SK-MEL-5 (cell line): ENCODE data around the gene DPP10. TPM values are rescaled to one million over a fixed set of nuclear protein-coding genes. Genes with fewer than 3 reads are reported as not detected.

Experiments
- DNase-seq: peaks from one replicate; pipeline ENCODE4 v3.0.0-alpha.2; 2016; ENCODE audit warnings: low read depth, low spot score
- in situ Hi-C: cut with HindIII; loops from 2 replicates; pipeline ENCODE4 v1.10.0; 2016; ENCODE audit warnings: low sequenced_read_pairs, high pct_unique_total_duplicates, low pct_unique_long_range_greater_than_20kb
- total RNA-seq: library from RNA; depleted of rRNA; stranded (reverse); fragments of >200 nt; shearing (Covaris generic); gene quantifications from 2 replicates; pipeline ENCODE4 v1.2.3, GENCODE V29; 2014

The DPP10 gene
- total RNA-seq, 1 experiment from 2014 or later = not detected

GRCh38 chr2:115568643-115569042 lies 1126.2 kb downstream of the DPP10 start:
- in situ Hi-C loops = no loop called here
- no peak for DNase-seq

- no peak for DNase-seq
- in situ Hi-C loops = no loop called here
Measured at GRCh38 chr2:115569547-115569946, 1127.1 kb downstream of the DPP10 start.

GRCh38 chr2:115572746-115573145 lies 1130.3 kb downstream of the DPP10 start:
- no peak for DNase-seq
- in situ Hi-C loops = no loop called here

- in situ Hi-C loops = no loop called here
- DNase-seq = no peak
Measured at GRCh38 chr2:115573756-115574155, 1131.3 kb downstream of the DPP10 start.

GRCh38 chr2:115574667-115575066 lies 1132.2 kb downstream of the DPP10 start:
- DNase-seq = no peak
- in situ Hi-C loops = no loop called here

- DNase-seq = no peak
- in situ Hi-C loops = no loop called here
Measured at GRCh38 chr2:115580784-115581183, 1138.3 kb downstream of the DPP10 start.

- in situ Hi-C loops = no loop called here
Measured at GRCh38 chr2:115584507-115584906, 1142.1 kb downstream of the DPP10 start.

GRCh38 chr2:115596659-115597375 lies 1154.4 kb downstream of the DPP10 start:
- DNase-seq = no peak
- in situ Hi-C loops = no loop called here

More at GRCh38 chr2:115584507-115584906, 1142.1 kb downstream of the DPP10 start:
- DNase-seq = no peak

- in situ Hi-C loops = no loop called here
- no peak for DNase-seq
Measured at GRCh38 chr2:115603285-115603684, 1160.8 kb downstream of the DPP10 start.

GRCh38 chr2:115606350-115606749 lies 1163.9 kb downstream of the DPP10 start:
- in situ Hi-C loops = no loop called here
- DNase-seq = no peak

- DNase-seq = no peak
- in situ Hi-C loops = no loop called here
Measured at GRCh38 chr2:115609978-115610377, 1167.5 kb downstream of the DPP10 start.

GRCh38 chr2:115610888-115611287 lies 1168.4 kb downstream of the DPP10 start:
- DNase-seq = no peak
- in situ Hi-C loops = no loop called here

GRCh38 chr2:115624332-115624731 lies 1181.9 kb downstream of the DPP10 start:
- in situ Hi-C loops = no loop called here
- no peak for DNase-seq

GRCh38 chr2:115634578-115634977 lies 1192.1 kb downstream of the DPP10 start:
- in situ Hi-C loops = no loop called here
- no peak for DNase-seq

GRCh38 chr2:115635430-115635829 lies 1193.0 kb downstream of the DPP10 start:
- in situ Hi-C loops = no loop called here
- DNase-seq = no peak

GRCh38 chr2:115649731-115650130 lies 1207.3 kb downstream of the DPP10 start:
- DNase-seq = no peak
- in situ Hi-C loops = no loop called here

GRCh38 chr2:115650827-115651226 lies 1208.4 kb downstream of the DPP10 start:
- in situ Hi-C loops = no loop called here
- DNase-seq = no peak

GRCh38 chr2:115652652-115653051 lies 1210.2 kb downstream of the DPP10 start:
- in situ Hi-C loops = no loop called here

GRCh38 chr2:115654362-115654761 lies 1211.9 kb downstream of the DPP10 start:
- no peak for DNase-seq
- in situ Hi-C loops = no loop called here

More at GRCh38 chr2:115652652-115653051, 1210.2 kb downstream of the DPP10 start:
- DNase-seq = no peak

GRCh38 chr2:115678129-115678528 lies 1235.7 kb downstream of the DPP10 start:
- in situ Hi-C loops = no loop called here
- DNase-seq = no peak
